Measurements from ENCODE around the gene FOXA3. TPM values are rescaled to one million over a fixed set of nuclear protein-coding genes. Genes with fewer than 3 reads are reported as not detected.

FOXA3 gene
- total and polyA plus RNA-seq, 2 of the 4 experiments (the other 2 are of a cell fraction): not detected

GRCh38 chr19:45870798-45871197, 6.7 kb downstream of the FOXA3 start:
- Histone ChIP-seq H3K4me3 (ENCODE audit: insufficient read depth, low read depth, low read length) (no peak overlapping the region), H2AK5ac (ENCODE audit: low read depth, low read length) (no peak overlapping the region), H3K9me3 (ENCODE audit: control insufficient read depth, insufficient read depth, low read length) (no peaks in the 10 kb centered on the region), H4K20me1 (ENCODE audit: insufficient read depth, low read length) (no peaks in the 10 kb centered on the region), H2AFZ (replicated peaks; ENCODE audit: low read length, poor library complexity) (no peak overlapping the region), H3K14ac (replicated peaks; ENCODE audit: low read depth, low read length) (no peak overlapping the region), H3K27ac (ENCODE audit: insufficient read depth, low read length) (no peak overlapping the region), H2BK15ac (ENCODE audit: low read depth, low read length) (no peak overlapping the region), H3K4ac (ENCODE audit: low read depth, low read length) (no peak overlapping the region), H2AK9ac (replicated peaks; ENCODE audit: low read depth, low read length, poor library complexity) (no peak overlapping the region), H2BK20ac (ENCODE audit: low read depth, low read length) (no peak overlapping the region), H3K18ac (ENCODE audit: low read depth, low read length) (no peak overlapping the region), H3K27me3 (ENCODE audit: control insufficient read depth, insufficient read depth, low read length) (peaks cover 39% of the 10 kb centered on the region), H3K4me2 (ENCODE audit: low read depth, low read length) (no peak overlapping the region), H3K9ac (ENCODE audit: low read depth, low read length) (no peak overlapping the region), H3K56ac (ENCODE audit: extremely low read depth, insufficient read depth, low read length) (no peak overlapping the region), H3K9me1 (ENCODE audit: insufficient read depth, low read length) (no peaks in the 10 kb centered on the region), H4K8ac (ENCODE audit: low read depth in 2 of 2, low read length in 2 of 2) (no peak overlapping the region), H2BK5ac (ENCODE audit: low read depth, low read length, poor library complexity, severe bottlenecking) (no peak overlapping the region), H3K79me1 (ENCODE audit: low read depth in 1 of 2, low read length in 2 of 2) (no peaks in the 10 kb centered on the region), H4K91ac (ENCODE audit: insufficient read depth, low read depth, low read length) (no peak overlapping the region), H3K36me3 (ENCODE audit: control insufficient read depth, insufficient read depth, low read length) (no peaks in the 10 kb centered on the region), H2BK120ac (ENCODE audit: low read depth, low read length) (no peak overlapping the region), H4K5ac (ENCODE audit: low read depth, low read length) (no peak overlapping the region), H3K23ac (ENCODE audit: low read depth, low read length) (no peak overlapping the region), H3K4me1 (ENCODE audit: control insufficient read depth, insufficient read depth, low read length) (no peaks in the 10 kb centered on the region)
- CTCF ChIA-PET: no interaction called here
- no peak for DNase-seq
- in situ Hi-C loops (cut with MboI; ENCODE audit: low sequenced_read_pairs): no loop called here
- TF ChIP-seq RCOR1 (IDR thresholded peaks at IDR 0.05; ENCODE audit: insufficient replicate concordance, low read length): no peak
- TF ChIP-seq RFX5 (IDR thresholded peaks at IDR 0.05; ENCODE audit: low read depth, low read length): no peak
- TF ChIP-seq, protein P1, sequence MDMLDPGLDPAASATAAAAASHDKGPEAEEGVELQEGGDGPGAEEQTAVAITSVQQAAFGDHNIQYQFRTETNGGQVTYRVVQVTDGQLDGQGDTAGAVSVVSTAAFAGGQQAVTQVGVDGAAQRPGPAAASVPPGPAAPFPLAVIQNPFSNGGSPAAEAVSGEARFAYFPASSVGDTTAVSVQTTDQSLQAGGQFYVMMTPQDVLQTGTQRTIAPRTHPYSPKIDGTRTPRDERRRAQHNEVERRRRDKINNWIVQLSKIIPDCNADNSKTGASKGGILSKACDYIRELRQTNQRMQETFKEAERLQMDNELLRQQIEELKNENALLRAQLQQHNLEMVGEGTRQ (IDR thresholded peaks at IDR 0.05; ENCODE audit: low read depth, low read length): no peak
- no peak for TF ChIP-seq CHD1 (IDR thresholded peaks at IDR 0.05; ENCODE audit: low read depth, low read length)
- TF ChIP-seq MAFK (IDR thresholded peaks at IDR 0.05; ENCODE audit: low read depth, low read length): no peak
- TF ChIP-seq SMC3 (IDR thresholded peaks at IDR 0.05; ENCODE audit: low read depth, low read length): no peak
- TF ChIP-seq, protein P2, sequence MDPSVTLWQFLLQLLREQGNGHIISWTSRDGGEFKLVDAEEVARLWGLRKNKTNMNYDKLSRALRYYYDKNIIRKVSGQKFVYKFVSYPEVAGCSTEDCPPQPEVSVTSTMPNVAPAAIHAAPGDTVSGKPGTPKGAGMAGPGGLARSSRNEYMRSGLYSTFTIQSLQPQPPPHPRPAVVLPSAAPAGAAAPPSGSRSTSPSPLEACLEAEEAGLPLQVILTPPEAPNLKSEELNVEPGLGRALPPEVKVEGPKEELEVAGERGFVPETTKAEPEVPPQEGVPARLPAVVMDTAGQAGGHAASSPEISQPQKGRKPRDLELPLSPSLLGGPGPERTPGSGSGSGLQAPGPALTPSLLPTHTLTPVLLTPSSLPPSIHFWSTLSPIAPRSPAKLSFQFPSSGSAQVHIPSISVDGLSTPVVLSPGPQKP (IDR thresholded peaks at IDR 0.05; ENCODE audit: borderline replicate concordance, low read depth, low read length): no peak
- TF ChIP-seq, protein P3, sequence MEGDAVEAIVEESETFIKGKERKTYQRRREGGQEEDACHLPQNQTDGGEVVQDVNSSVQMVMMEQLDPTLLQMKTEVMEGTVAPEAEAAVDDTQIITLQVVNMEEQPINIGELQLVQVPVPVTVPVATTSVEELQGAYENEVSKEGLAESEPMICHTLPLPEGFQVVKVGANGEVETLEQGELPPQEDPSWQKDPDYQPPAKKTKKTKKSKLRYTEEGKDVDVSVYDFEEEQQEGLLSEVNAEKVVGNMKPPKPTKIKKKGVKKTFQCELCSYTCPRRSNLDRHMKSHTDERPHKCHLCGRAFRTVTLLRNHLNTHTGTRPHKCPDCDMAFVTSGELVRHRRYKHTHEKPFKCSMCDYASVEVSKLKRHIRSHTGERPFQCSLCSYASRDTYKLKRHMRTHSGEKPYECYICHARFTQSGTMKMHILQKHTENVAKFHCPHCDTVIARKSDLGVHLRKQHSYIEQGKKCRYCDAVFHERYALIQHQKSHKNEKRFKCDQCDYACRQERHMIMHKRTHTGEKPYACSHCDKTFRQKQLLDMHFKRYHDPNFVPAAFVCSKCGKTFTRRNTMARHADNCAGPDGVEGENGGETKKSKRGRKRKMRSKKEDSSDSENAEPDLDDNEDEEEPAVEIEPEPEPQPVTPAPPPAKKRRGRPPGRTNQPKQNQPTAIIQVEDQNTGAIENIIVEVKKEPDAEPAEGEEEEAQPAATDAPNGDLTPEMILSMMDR (conservative IDR thresholded peaks at IDR 0.05; ENCODE audit: low read depth, low read length): no peak
- no peak for TF ChIP-seq MXI1 (IDR thresholded peaks at IDR 0.05; ENCODE audit: borderline replicate concordance, low read depth, low read length)
- TF ChIP-seq FOS (IDR thresholded peaks at IDR 0.05; ENCODE audit: low read depth, low read length): no peak
- POLR2A ChIA-PET (ENCODE audit: unreplicated experiment): no interaction called here
- dilution Hi-C loops (cut with HindIII; ENCODE audit: low sequenced_read_pairs, unreplicated experiment): no loop called here
- no peak for ATAC-seq (ENCODE audit: low read depth)
- 83% methylated on average over 1 of the region's 5 CpGs; no CpG with 5 or more reads in 1 of the 2 experiments for WGBS, 2 experiments (ENCODE audit: extremely low coverage in 2 of 2, insufficient read length in 1 of 2)
- BruUV-seq (replicated peaks): no TSS peak
- intact Hi-C loops (cut with micrococcal nuclease): no loop called here

Measured in IMR-90 (cell line).